Mucosa of rectum (tissue), 2 donors: Measurements from ENCODE around the gene MRPS17.
A peak's percentile ranks its signal among the peaks of the same experiment; 100 is the strongest.

Experiments used
- H3K27ac ChIP-seq, 2 donors: one replicate each; pipeline ENCODE4 v1.7.0; 2013; ENCODE audit warnings: inconsistent platforms in 2 of 2, low read depth in 2 of 2, low read length in 2 of 2
- H3K27me3 ChIP-seq, 2 donors: one replicate each; pipeline ENCODE4 v1.7.0; 2013; ENCODE audit warnings: low read length in 2 of 2; ENCODE audit not compliant: control insufficient read depth in 2 of 2, insufficient read depth in 2 of 2
- H3K36me3 ChIP-seq, 2 donors: one replicate each; pipeline ENCODE4 v1.7.0; 2013; ENCODE audit warnings: low read length in 2 of 2; ENCODE audit not compliant: control insufficient read depth in 2 of 2, insufficient read depth in 2 of 2
- H3K4me1 ChIP-seq, 2 donors: one replicate each; pipeline ENCODE4 v1.7.0; 2013; ENCODE audit warnings: low read length in 2 of 2, mild to moderate bottlenecking in 1 of 2; ENCODE audit not compliant: control insufficient read depth in 2 of 2, insufficient read depth in 2 of 2
- H3K4me3 ChIP-seq, 2 donors: one replicate each; pipeline ENCODE4 v1.7.0; 2013; ENCODE audit warnings: low read length in 2 of 2
- H3K9ac ChIP-seq, 2 donors: one replicate each; pipeline ENCODE4 v1.7.0; 2013; ENCODE audit warnings: low read length in 2 of 2, low read depth in 1 of 2, mild to moderate bottlenecking in 1 of 2
- H3K9me3 ChIP-seq, 2 donors: one replicate each; pipeline ENCODE4 v1.7.0; 2013; ENCODE audit warnings: low read length in 2 of 2; ENCODE audit not compliant: control insufficient read depth in 2 of 2
- donor health status: healthy.
- donor health status: Normal muscosa, but diverticular disease.

Gene MRPS17

GRCh38 chr7:55953707-55954475 lies 2.2 kb downstream of the MRPS17 start:
- Histone ChIP-seq H3K36me3 (peaks cover 8 to 16% of the 10 kb centered on the region in 2 donors), H3K9me3 (no peaks in the 10 kb centered on the region), H3K4me3 (no peak overlapping the region), H3K4me1 (peaks cover 0 to 5% of the 10 kb centered on the region in 2 donors), H3K9ac (no peak overlapping the region), H3K27ac (no peak overlapping the region), H3K27me3 (no peaks in the 10 kb centered on the region)

DNA sequence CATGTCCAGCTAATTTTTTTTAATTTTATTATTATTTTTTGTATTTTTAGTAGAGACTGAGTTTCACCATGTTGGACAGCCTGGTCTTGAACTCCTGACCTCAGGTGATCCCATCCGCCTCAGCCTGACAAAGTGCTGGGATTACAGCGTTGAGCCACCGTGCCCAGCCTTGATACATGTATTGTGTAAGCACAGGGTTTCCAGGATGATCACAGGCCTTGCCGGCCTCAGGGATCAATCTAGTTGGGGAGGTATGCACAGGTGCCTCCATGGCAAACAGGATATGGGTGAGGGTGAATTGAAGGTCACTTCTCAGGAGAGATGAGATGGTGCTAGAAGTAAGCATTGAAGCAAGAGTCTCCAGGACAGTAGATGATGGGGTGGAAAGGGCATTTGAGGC lies 5.5 kb downstream of the MRPS17 start:
- Histone ChIP-seq H3K36me3 (peaks cover 8 to 16% of the 10 kb centered on the region in 2 donors), H3K4me1 (peaks cover 0 to 4% of the 10 kb centered on the region in 2 donors), H3K9me3 (no peaks in the 10 kb centered on the region), H3K27me3 (no peaks in the 10 kb centered on the region), H3K27ac (no peak overlapping the region), H3K4me3 (no peak overlapping the region), H3K9ac (no peak overlapping the region)

GRCh38 chr7:55962014-55962413 lies 10.3 kb downstream of the MRPS17 start:
- H3K36me3 ChIP-seq, result peaks cover 0 to 4% of the 10 kb centered on the region in 2 donors
- no peak overlapping the region for H3K9ac ChIP-seq
- H3K4me1 ChIP-seq, result peaks cover 4 to 10% of the 10 kb centered on the region in 2 donors
- no peak overlapping the region for H3K27ac ChIP-seq
- H3K9me3 ChIP-seq, result no peaks in the 10 kb centered on the region
- no peaks in the 10 kb centered on the region for H3K27me3 ChIP-seq
- no peak overlapping the region for H3K4me3 ChIP-seq

GRCh38 chr7:55963584-55964168 lies 12.0 kb downstream of the MRPS17 start:
- H3K4me1 ChIP-seq, result peaks cover 4 to 10% of the 10 kb centered on the region in 2 donors
- H3K27me3 ChIP-seq, result no peaks in the 10 kb centered on the region
- no peaks in the 10 kb centered on the region for H3K9me3 ChIP-seq
- peak overlapping the region; percentile 62 to 73 for H3K4me3 ChIP-seq
- H3K27ac ChIP-seq, result peak overlapping the region; percentile 82 to 93
- peak overlapping the region; percentile 76 to 90 for H3K9ac ChIP-seq
- H3K36me3 ChIP-seq, result peaks cover 0 to 5% of the 10 kb centered on the region in 2 donors

DNA sequence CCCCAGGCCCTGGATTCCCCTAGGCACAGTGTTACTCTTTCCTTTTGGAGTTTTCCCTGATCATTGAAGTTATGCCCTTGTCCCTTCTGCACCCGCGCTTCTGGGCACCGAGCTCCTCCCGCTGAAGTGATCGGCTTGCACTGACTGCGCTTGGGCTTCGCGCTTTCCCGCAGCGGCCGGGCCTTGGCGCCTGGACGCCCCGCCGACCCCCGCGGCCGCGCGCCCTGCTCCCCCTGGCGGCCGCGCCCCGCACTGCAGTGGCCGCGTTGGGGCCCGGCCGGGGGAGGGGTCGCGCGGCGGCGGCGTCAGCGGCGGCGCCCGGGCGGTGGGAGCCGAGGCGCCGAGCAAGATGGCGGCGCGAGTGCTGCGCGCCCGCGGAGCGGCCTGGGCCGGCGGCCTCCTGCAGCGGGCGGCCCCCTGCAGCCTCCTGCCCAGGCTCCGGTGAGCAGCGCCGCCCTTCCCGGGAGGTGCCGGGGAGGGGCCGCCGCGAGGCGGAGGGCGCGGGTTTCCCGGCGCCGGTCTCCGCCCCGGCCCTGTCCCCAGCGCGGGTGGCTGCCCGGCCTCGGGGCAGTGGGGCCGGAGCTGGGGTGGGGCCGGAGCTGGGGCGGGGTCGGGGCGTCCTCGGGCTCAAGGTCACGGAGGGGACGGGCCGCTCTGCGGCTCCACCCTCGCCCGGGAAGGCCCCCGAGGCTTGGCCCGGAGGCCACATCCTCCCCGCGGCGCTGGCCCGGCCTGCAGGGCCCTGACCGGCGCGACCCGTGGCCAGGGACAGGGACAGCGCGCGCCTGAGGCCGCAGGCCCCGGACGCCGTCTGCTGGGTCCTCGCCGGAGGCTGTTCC lies 12.8 kb downstream of the MRPS17 start, which contains the start of gene NIPSNAP2:
Gene NIPSNAP2, plus strand, starts transcription at position 325 of the 839 bp plus-strand sequence. Its CDS starts 25 bp downstream, at position 350.
- no peaks in the 10 kb centered on the region for H3K9me3 ChIP-seq
- H3K36me3 ChIP-seq, result peaks cover 0 to 5% of the 10 kb centered on the region in 2 donors
- no peaks in the 10 kb centered on the region for H3K27me3 ChIP-seq
- peak within 1 kb of the TSS; percentile 84 to 90 for H3K9ac ChIP-seq
- H3K4me3 ChIP-seq, result peak within 1 kb of the TSS; percentile 86 to 87
- H3K4me1 ChIP-seq, result peaks cover 4 to 10% of the 10 kb centered on the region in 2 donors
- H3K27ac ChIP-seq, result peak within 1 kb of the TSS; percentile 93 to 94

DNA sequence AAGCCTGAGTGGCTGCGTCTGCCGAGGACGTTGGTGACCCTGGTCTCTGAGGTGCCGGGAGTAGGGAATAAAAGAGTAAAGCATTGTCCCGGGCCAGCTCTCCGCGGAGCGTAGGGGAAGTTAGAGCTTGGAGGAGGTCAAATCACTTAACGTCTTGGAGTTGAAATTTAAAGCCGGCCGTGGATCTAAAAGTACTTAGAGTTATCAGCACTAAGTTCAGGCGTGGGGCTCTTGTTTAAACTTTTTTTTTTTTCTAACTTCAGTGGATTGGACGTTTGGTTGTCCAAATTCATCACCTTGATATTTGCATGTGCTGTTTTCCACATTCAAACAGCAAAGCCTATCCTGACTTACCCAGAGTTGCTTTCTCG lies 13.4 kb downstream of the MRPS17 start:
- Histone ChIP-seq H3K4me1 (peaks cover 4 to 10% of the 10 kb centered on the region in 2 donors), H3K4me3 (peak overlapping the region; percentile 86 to 87), H3K27me3 (no peaks in the 10 kb centered on the region), H3K9me3 (no peaks in the 10 kb centered on the region), H3K9ac (peak overlapping the region; percentile 84 to 90), H3K27ac (peak overlapping the region; percentile 93 to 94), H3K36me3 (peaks cover 0 to 5% of the 10 kb centered on the region in 2 donors)

DNA sequence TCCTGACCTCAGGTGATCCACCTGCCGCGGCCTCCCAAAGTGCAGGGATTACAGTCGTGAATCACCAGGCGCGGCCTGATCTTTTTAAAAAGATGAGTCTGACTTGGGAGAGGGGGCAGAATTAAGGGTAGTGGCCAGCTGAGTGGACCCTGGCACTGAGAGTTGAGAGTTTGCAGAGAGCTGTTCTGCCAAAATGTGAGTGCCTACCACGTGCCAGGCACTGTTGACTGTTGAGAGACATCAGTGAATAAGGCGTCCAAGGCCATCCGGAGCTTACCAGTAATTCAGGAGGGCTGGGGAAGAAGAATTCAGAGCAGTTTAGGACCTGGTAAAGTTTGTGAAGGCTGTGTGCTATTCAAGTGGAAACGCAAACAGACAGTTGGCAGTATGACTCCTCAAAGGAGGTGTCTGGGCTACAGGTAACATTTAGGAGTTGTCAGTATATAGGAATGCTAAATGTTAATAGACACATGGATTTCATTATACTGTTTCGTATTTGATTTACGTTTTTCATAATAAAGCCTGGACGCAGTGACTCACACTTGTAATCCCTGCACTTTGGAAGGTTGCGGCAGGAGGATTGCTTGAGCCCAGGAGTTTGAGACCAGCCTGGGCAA lies 14.2 kb downstream of the MRPS17 start:
- H3K4me3 ChIP-seq, result peak overlapping the region in 1 of 2 donors; percentile 38
- no peaks in the 10 kb centered on the region for H3K27me3 ChIP-seq
- H3K4me1 ChIP-seq, result peaks cover 4 to 10% of the 10 kb centered on the region in 2 donors
- no peaks in the 10 kb centered on the region for H3K9me3 ChIP-seq
- peak overlapping the region in 1 of 2 donors; percentile 32 for H3K27ac ChIP-seq
- no peak overlapping the region for H3K9ac ChIP-seq
- H3K36me3 ChIP-seq, result peaks cover 0 to 8% of the 10 kb centered on the region in 2 donors

- Histone ChIP-seq H3K4me1 (peaks cover 4 to 10% of the 10 kb centered on the region in 2 donors), H3K36me3 (peaks cover 0 to 10% of the 10 kb centered on the region in 2 donors), H3K9ac (no peak overlapping the region), H3K27ac (no peak overlapping the region), H3K4me3 (no peak overlapping the region), H3K27me3 (no peaks in the 10 kb centered on the region), H3K9me3 (no peaks in the 10 kb centered on the region)
Measured at GRCh38 chr7:55966851-55967250, 15.2 kb downstream of the MRPS17 start.

DNA sequence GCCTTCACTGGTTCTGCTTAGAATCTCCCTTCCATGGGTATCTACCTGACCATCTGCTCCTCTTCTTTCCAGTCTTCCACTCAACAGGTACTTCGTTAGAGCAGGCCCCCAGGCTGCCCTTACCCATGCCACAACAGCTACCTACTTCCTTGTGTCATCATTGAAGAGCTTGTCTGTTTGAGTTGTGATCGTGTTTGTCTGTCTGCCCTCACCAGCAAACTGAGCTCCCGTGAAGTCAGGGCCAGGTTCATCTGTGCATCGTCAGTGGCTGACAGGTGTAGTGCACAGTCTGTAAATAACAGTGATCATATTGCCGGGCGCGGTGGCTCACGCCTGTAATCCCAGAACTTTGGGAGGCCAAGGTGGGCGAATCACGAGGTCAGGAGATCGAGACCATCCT lies 17.7 kb downstream of the MRPS17 start:
- no peaks in the 10 kb centered on the region for H3K27me3 ChIP-seq
- H3K9me3 ChIP-seq, result no peaks in the 10 kb centered on the region
- H3K9ac ChIP-seq, result no peak overlapping the region
- H3K36me3 ChIP-seq, result peaks cover 0 to 10% of the 10 kb centered on the region in 2 donors
- H3K4me3 ChIP-seq, result no peak overlapping the region
- peaks cover 0 to 4% of the 10 kb centered on the region in 2 donors for H3K4me1 ChIP-seq
- H3K27ac ChIP-seq, result no peak overlapping the region
